IPS-15b (cell line): ENCODE data around the gene HIGD1C.
"Not testable (repeated sequence)": the region's sequence is repeated elsewhere in the genome, so short reads cannot be mapped to it uniquely, and the experiment has no call there.

Experiments
- H3K27me3 ChIP-seq: one replicate; pipeline ENCODE4 v1.6.1; 2013; ENCODE audit warnings: low read length; ENCODE audit not compliant: control insufficient read depth, insufficient read depth
- H3K36me3 ChIP-seq: one replicate; pipeline ENCODE4 v1.6.1; 2013; ENCODE audit warnings: low read length; ENCODE audit not compliant: control insufficient read depth, insufficient read depth
- H3K4me1 ChIP-seq: one replicate; pipeline ENCODE4 v1.6.1; 2013; ENCODE audit warnings: mild to moderate bottlenecking, low read length; ENCODE audit not compliant: control insufficient read depth, insufficient read depth
- H3K4me3 ChIP-seq: one replicate; pipeline ENCODE4 v1.5.1; 2013; ENCODE audit warnings: low read depth, low read length
- H3K9ac ChIP-seq: one replicate; pipeline ENCODE4 v1.6.1; 2013; ENCODE audit warnings: low read depth, mild to moderate bottlenecking, low read length
- H3K9me3 ChIP-seq: one replicate; pipeline ENCODE4 v1.6.1; 2013; ENCODE audit warnings: mild to moderate bottlenecking, low read length; ENCODE audit not compliant: control insufficient read depth, insufficient read depth

Gene HIGD1C

GRCh38 chr12:50934981-50935807 is 17.1 kb upstream of the HIGD1C start:
- no peaks in the 10 kb centered on the region for H3K4me1 ChIP-seq
- no peak overlapping the region for H3K4me3 ChIP-seq
- H3K27me3 ChIP-seq, result no peaks in the 10 kb centered on the region
- H3K9me3 ChIP-seq, result no peaks in the 10 kb centered on the region
- no peaks in the 10 kb centered on the region for H3K36me3 ChIP-seq
- no peak overlapping the region for H3K9ac ChIP-seq

- no peaks in the 10 kb centered on the region for H3K9me3 ChIP-seq
- no peaks in the 10 kb centered on the region for H3K4me1 ChIP-seq
- no peaks in the 10 kb centered on the region for H3K27me3 ChIP-seq
- H3K36me3 ChIP-seq, result no peaks in the 10 kb centered on the region
- H3K9ac ChIP-seq, result no peak overlapping the region
- no peak overlapping the region for H3K4me3 ChIP-seq
These were observed 15.4 kb upstream of the HIGD1C start for GRCh38 chr12:50936821-50937530.

DNA sequence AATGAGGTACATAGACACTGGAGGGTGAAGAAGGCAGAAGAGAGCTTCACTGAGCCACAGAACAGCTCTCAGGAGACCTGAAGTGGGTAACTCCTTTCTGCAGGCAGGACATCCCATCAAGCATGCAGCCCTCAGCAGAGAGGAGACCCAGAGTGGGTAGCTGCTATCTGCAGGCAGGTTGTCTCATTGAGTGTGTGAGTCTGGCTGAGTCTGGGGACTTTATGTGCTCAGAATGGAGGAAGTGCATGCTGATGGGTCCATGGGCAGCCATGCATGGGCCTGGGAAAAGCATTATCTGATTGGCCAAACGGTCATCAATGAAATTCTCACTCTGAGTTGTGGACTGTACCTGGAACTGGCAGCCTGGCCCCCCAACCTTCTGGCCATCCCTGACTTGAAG is 14.7 kb upstream of the HIGD1C start:
- H3K4me1 ChIP-seq, result no peaks in the 10 kb centered on the region
- no peaks in the 10 kb centered on the region for H3K27me3 ChIP-seq
- no peaks in the 10 kb centered on the region for H3K9me3 ChIP-seq
- no peaks in the 10 kb centered on the region for H3K36me3 ChIP-seq
- H3K4me3 ChIP-seq, result no peak overlapping the region
- H3K9ac ChIP-seq, result no peak overlapping the region

GRCh38 chr12:50947933-50948626 is 4.3 kb upstream of the HIGD1C start:
- Histone ChIP-seq H3K4me1 (no peaks in the 10 kb centered on the region), H3K27me3 (no peaks in the 10 kb centered on the region), H3K9ac (no peak overlapping the region), H3K36me3 (no peaks in the 10 kb centered on the region), H3K9me3 (no peaks in the 10 kb centered on the region), H3K4me3 (no peak overlapping the region)

DNA sequence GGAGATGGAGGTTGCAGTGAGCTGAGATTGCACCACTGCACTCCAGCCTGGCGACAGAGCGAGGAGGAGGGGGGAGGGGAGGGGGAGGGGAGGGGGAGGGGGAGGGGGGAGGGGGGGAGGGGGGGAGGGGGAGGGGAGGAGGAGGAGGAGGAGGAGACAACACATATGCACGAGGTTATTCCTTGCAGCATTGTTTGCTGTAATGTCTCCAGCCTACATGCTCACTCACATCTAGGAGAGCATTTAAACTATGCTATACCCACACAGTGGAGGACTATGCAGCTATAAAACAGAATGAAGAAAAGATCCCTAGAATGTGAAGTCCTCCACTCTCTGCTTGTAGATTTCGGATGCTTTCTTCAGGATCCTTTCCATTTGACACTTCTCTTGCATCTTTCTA is 3.5 kb upstream of the HIGD1C start:
- no peak overlapping the region for H3K4me3 ChIP-seq
- no peaks in the 10 kb centered on the region for H3K9me3 ChIP-seq
- H3K27me3 ChIP-seq, result no peaks in the 10 kb centered on the region
- no peaks in the 10 kb centered on the region for H3K36me3 ChIP-seq
- H3K9ac ChIP-seq, result no peak overlapping the region
- no peaks in the 10 kb centered on the region for H3K4me1 ChIP-seq

DNA sequence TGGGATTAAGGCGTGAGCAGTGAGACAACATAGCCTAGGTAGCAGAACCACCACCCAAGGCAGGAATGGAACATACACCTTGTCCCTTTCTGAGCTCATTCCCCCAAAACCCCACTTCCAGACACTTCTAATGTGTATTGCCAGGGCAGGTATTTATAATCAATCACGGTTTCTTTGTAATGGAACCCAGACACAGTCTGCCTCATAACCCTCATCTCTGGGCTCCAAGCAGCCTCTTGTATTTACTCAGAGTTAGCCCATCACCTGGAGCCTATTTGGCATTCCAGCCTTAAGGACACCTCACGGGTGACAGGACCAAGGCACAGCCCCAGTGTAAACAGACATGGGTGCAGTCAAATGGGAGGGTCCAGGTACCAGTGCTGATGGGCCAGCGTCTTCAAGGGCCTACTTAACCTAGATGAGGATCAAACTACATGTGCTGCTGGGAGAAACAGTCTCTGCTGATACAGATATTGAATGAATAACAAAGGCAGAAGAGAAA is 2.5 kb upstream of the HIGD1C start:
- no peaks in the 10 kb centered on the region for H3K4me1 ChIP-seq

DNA sequence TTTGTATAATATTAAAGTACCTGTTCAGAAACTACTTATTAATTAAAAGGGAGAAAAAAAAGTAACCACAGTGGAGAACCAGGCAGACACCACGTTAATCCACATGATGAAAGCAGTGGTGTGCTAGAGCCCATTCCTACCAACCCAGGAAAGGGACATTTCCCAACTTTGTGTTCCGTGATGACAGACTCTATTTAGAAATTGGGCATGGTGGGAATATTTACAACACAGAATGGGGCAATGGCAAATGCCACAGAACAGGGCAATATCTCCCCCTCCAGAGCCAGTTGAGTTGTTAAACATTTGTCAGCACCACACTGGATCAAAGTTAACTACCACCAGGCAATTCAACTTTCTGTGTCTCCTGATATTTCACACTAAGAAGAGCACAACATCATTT is 1.2 kb upstream of the HIGD1C start:
- no peaks in the 10 kb centered on the region for H3K9me3 ChIP-seq
- no peak overlapping the region for H3K4me3 ChIP-seq
- no peak overlapping the region for H3K9ac ChIP-seq
- no peaks in the 10 kb centered on the region for H3K36me3 ChIP-seq
- no peaks in the 10 kb centered on the region for H3K27me3 ChIP-seq
- no peaks in the 10 kb centered on the region for H3K4me1 ChIP-seq

More for the DNA sequence above, 2.5 kb upstream of the HIGD1C start:
- H3K9me3 ChIP-seq, result no peaks in the 10 kb centered on the region
- H3K4me3 ChIP-seq, result no peak overlapping the region
- H3K27me3 ChIP-seq, result no peaks in the 10 kb centered on the region
- H3K36me3 ChIP-seq, result no peaks in the 10 kb centered on the region
- no peak overlapping the region for H3K9ac ChIP-seq

DNA sequence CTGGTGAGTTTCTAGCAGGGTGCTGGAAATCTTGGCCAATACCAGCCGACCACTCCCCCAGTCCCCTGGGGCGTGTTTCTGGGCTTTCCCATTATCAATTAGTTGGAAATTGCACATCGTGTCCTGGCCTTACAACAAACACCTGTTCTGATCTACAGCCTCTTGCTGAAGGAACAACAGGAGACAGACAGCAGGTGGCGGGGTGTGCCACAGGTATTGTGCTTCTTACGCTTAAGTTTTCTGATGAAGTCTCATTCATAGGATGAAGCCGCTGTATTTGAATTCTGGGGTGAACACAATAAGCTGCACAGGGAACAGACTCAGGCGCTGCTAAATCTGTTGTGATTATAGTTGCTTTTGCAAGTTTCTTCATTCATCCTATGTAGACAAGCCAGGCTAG is 703 bp downstream of the HIGD1C start:
- no peaks in the 10 kb centered on the region for H3K4me1 ChIP-seq
- no peak overlapping the region for H3K4me3 ChIP-seq
- no peaks in the 10 kb centered on the region for H3K9me3 ChIP-seq
- no peaks in the 10 kb centered on the region for H3K36me3 ChIP-seq
- H3K27me3 ChIP-seq, result no peaks in the 10 kb centered on the region
- no peak overlapping the region for H3K9ac ChIP-seq

- H3K36me3 ChIP-seq, H3K27me3 ChIP-seq, H3K4me1 ChIP-seq, H3K4me3 ChIP-seq, H3K9ac ChIP-seq, H3K9me3 ChIP-seq: not testable (repeated sequence)
These were observed 2.4 kb downstream of the HIGD1C start for GRCh38 chr12:50954789-50955188.

GRCh38 chr12:50955288-50955687 is 2.9 kb downstream of the HIGD1C start:
- Histone ChIP-seq H3K9me3 (no peaks in the 10 kb centered on the region), H3K4me3 (no peak overlapping the region), H3K4me1 (no peaks in the 10 kb centered on the region), H3K27me3 (no peaks in the 10 kb centered on the region), H3K9ac (no peak overlapping the region), H3K36me3 (no peaks in the 10 kb centered on the region)

DNA sequence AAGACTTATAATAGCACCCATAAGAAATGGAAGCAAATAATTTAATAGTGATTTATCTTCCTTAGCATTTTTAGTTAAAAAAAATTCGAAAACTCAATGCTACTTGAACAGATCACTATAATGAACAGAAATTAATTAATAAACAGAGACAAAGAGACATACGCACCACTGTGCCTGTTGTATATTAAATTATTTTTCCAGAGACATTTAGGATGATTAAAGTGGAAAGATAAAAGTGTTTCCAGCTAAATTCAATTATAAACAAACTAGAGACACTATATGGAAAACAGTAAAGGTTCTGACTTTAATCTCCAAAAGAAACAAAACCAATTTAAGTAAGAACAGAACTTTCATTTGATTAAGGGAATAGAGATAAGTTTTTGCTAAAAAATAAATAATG is 3.4 kb downstream of the HIGD1C start:
- Histone ChIP-seq H3K9ac (no peak overlapping the region), H3K4me3 (no peak overlapping the region), H3K9me3 (no peaks in the 10 kb centered on the region), H3K36me3 (no peaks in the 10 kb centered on the region), H3K27me3 (no peaks in the 10 kb centered on the region), H3K4me1 (no peaks in the 10 kb centered on the region)
